C4-2B (cell line): Measurements from ENCODE around the gene FMNL2.

ENCODE experiments used
- ZFX ChIP-seq: fragments of 450-650 bp; IDR thresholded peaks from 2 replicates; pipeline ENCODE4 v1.6.1; 2017
- TF ChIP-seq, protein P1 (sequence below): fragments of 450-650 bp; conservative IDR thresholded peaks from 2 replicates; pipeline ENCODE4 v1.5.1; 2017; ENCODE audit warnings: mild to moderate bottlenecking

GRCh38 chr2:152432206-152432653 is 97.3 kb downstream of the FMNL2 start:
- TF ChIP-seq, protein P1, sequence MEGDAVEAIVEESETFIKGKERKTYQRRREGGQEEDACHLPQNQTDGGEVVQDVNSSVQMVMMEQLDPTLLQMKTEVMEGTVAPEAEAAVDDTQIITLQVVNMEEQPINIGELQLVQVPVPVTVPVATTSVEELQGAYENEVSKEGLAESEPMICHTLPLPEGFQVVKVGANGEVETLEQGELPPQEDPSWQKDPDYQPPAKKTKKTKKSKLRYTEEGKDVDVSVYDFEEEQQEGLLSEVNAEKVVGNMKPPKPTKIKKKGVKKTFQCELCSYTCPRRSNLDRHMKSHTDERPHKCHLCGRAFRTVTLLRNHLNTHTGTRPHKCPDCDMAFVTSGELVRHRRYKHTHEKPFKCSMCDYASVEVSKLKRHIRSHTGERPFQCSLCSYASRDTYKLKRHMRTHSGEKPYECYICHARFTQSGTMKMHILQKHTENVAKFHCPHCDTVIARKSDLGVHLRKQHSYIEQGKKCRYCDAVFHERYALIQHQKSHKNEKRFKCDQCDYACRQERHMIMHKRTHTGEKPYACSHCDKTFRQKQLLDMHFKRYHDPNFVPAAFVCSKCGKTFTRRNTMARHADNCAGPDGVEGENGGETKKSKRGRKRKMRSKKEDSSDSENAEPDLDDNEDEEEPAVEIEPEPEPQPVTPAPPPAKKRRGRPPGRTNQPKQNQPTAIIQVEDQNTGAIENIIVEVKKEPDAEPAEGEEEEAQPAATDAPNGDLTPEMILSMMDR: no peak
- no peak for TF ChIP-seq ZFX
